Karpas-422 (cell line): ENCODE measurements around the gene NUDCD2. TPM values are rescaled to one million over a fixed set of nuclear protein-coding genes. Genes with fewer than 3 reads are reported as not detected.

Source experiments
- DNase-seq: peaks from one replicate; pipeline ENCODE4 v3.0.0-alpha.2; 2015
- H2AFZ ChIP-seq: fragments of 200-600 bp; sonication (generic); 2 replicates; pipeline ENCODE4 v1.6.1; 2014; ENCODE audit warnings: antibody characterized with exemption, low read length, mixed read lengths
- H3K27ac ChIP-seq: fragments of 200-600 bp; sonication (generic); 2 replicates; pipeline ENCODE4 v1.5.1; 2014; ENCODE audit warnings: mild to moderate bottlenecking, low read length, moderate library complexity
- H3K27me3 ChIP-seq: fragments of 200-600 bp; sonication (generic); 2 replicates; pipeline ENCODE4 v1.6.1; 2014; ENCODE audit warnings: low read length, mixed read lengths
- H3K36me3 ChIP-seq: fragments of 200-600 bp; sonication (generic); 2 replicates; pipeline ENCODE4 v1.6.1; 2014; ENCODE audit warnings: low read length, mixed read lengths; ENCODE audit not compliant: insufficient read depth
- H3K4me1 ChIP-seq: fragments of 200-600 bp; sonication (generic); 2 replicates; pipeline ENCODE4 v1.6.1; 2014; ENCODE audit warnings: mild to moderate bottlenecking, low read length, mixed read lengths
- H3K4me2 ChIP-seq: fragments of 200-600 bp; sonication (generic); 2 replicates; pipeline ENCODE4 v1.6.1; 2014; ENCODE audit warnings: low read length, low read depth, mild to moderate bottlenecking; ENCODE audit not compliant: poor library complexity, severe bottlenecking
- H3K4me3 ChIP-seq: fragments of 200-600 bp; sonication (generic); 2 replicates; pipeline ENCODE4 v1.5.1; 2014; ENCODE audit warnings: mild to moderate bottlenecking, antibody characterized with exemption, low read length, mixed read lengths
- H3K79me2 ChIP-seq: fragments of 200-600 bp; sonication (generic); 2 replicates; pipeline ENCODE4 v1.6.1; 2014; ENCODE audit warnings: mild to moderate bottlenecking, low read length, mixed read lengths
- H3K9ac ChIP-seq: fragments of 200-600 bp; sonication (generic); 2 replicates; pipeline ENCODE4 v1.6.0; 2014; ENCODE audit warnings: low read length
- H3K9me2 ChIP-seq: fragments of 200-600 bp; sonication (generic), shearing (Covaris generic); replicated peaks from 2 replicates; pipeline ENCODE4 v1.6.0; 2014; ENCODE audit warnings: mild to moderate bottlenecking, low read length, moderate library complexity; ENCODE audit not compliant: insufficient read depth
- H3K9me3 ChIP-seq: fragments of 300-700, 200-600 bp; sonication (generic); 2 replicates; pipeline ENCODE4 v1.6.1; 2014; ENCODE audit warnings: low read length, mixed read lengths
- H4K20me1 ChIP-seq: fragments of 200-600 bp; sonication (generic); 2 replicates; pipeline ENCODE4 v1.6.1; 2014; ENCODE audit warnings: mild to moderate bottlenecking, antibody characterized with exemption, low read length, low read depth; ENCODE audit not compliant: insufficient read depth
- total RNA-seq: library from RNA; depleted of rRNA; stranded (reverse); fragments of >200 nt; shearing (Covaris generic); gene quantifications from 2 replicates; pipeline ENCODE4 v1.2.3, GENCODE V29; 2014; ENCODE audit warnings: low replicate concordance; rRNA removed

NUDCD2 gene
- 15.5 and 29.4 TPM in 2 replicates for total RNA-seq

- H3K9ac ChIP-seq, result peak within 1 kb of the TSS; percentile 91
- peak; percentile 98 for DNase-seq
- peak within 1 kb of the TSS; percentile 91 for H3K27ac ChIP-seq
- no peaks in the 10 kb centered on the region for H3K9me3 ChIP-seq
- peak within 1 kb of the TSS; percentile 84; the same call in 1 of the 2 replicates for H2AFZ ChIP-seq
- H3K79me2 ChIP-seq, result peaks cover 89% of the 10 kb centered on the region
- H3K4me1 ChIP-seq, result peaks cover 39% of the 10 kb centered on the region
- H3K4me2 ChIP-seq, result peak within 1 kb of the TSS; percentile 96
- no peaks in the 10 kb centered on the region for H3K27me3 ChIP-seq
- H4K20me1 ChIP-seq, result no peaks in the 10 kb centered on the region
- H3K9me2 ChIP-seq, result no peaks in the 10 kb centered on the region
- peak within 1 kb of the TSS; percentile 89 for H3K4me3 ChIP-seq
- H3K36me3 ChIP-seq, result peaks cover 38% of the 10 kb centered on the region
These were observed at the start of gene NUDCD2 for GRCh38 chr5:163459819-163460561. NUDCD2 (minus strand) TSS chr5:163460102; CDS start chr5:163460050, 52 bp downstream.

DNA sequence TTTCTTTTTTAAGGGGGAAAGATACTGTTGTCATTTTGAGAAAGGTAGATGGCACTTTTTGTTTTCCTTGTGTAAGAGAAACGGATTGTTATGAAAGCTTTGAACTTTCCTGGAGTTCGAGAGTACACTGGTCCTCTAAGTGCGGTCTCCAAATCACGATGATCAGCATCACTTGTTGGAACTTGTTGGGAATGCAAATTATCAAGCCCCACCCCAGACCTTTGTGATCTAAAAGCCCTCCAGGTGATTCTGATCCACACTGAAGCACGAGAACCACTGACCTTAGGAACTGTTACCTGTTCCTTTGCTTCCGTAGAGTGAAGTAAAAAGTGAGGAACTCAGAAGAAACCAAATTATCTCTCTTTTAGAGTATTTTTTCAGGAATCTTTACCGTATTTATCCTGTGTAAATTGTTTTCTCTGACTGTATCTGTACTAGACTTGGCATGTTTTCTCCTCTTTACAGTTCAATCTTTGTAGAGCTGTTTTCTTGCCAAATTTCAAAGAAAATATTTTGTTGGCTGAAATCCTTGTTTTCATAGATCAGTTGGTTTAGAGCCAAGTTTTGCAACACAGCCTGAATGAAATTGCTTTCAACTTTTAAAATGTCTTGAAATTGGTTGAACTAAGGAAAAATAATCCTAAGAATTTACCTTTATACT, 49.5 kb upstream of the NUDCD2 start:
- H3K36me3 ChIP-seq, result peaks cover 27% of the 10 kb centered on the region
- H3K4me1 ChIP-seq, result peaks cover 33% of the 10 kb centered on the region
- no peak overlapping the region for H3K4me3 ChIP-seq
- H3K9ac ChIP-seq, result no peak overlapping the region
- H3K4me2 ChIP-seq, result peak overlapping the region; percentile 86
- H3K9me3 ChIP-seq, result no peaks in the 10 kb centered on the region
- H4K20me1 ChIP-seq, result peaks cover 8% of the 10 kb centered on the region
- no peak overlapping the region for H2AFZ ChIP-seq
- H3K9me2 ChIP-seq, result no peaks in the 10 kb centered on the region
- H3K27ac ChIP-seq, result no peak overlapping the region
- H3K27me3 ChIP-seq, result no peaks in the 10 kb centered on the region
- peaks cover 77% of the 10 kb centered on the region for H3K79me2 ChIP-seq
- DNase-seq, result no peak

- H2AFZ ChIP-seq, result no peak overlapping the region
- DNase-seq, result no peak
- no peaks in the 10 kb centered on the region for H3K9me3 ChIP-seq
- H3K9me2 ChIP-seq, result no peaks in the 10 kb centered on the region
- peak overlapping the region; percentile 86 for H3K4me2 ChIP-seq
- H3K9ac ChIP-seq, result 0 out of 2 replicates have a peak overlapping the region, but pooled peaks have one; percentile 2
- H4K20me1 ChIP-seq, result peaks cover 8% of the 10 kb centered on the region
- no peak overlapping the region for H3K4me3 ChIP-seq
- H3K27me3 ChIP-seq, result no peaks in the 10 kb centered on the region
- no peak overlapping the region for H3K27ac ChIP-seq
- peaks cover 84% of the 10 kb centered on the region for H3K79me2 ChIP-seq
- H3K4me1 ChIP-seq, result peaks cover 40% of the 10 kb centered on the region
- H3K36me3 ChIP-seq, result peaks cover 22% of the 10 kb centered on the region
These were observed 48.9 kb upstream of the NUDCD2 start for GRCh38 chr5:163508753-163509152.

DNA sequence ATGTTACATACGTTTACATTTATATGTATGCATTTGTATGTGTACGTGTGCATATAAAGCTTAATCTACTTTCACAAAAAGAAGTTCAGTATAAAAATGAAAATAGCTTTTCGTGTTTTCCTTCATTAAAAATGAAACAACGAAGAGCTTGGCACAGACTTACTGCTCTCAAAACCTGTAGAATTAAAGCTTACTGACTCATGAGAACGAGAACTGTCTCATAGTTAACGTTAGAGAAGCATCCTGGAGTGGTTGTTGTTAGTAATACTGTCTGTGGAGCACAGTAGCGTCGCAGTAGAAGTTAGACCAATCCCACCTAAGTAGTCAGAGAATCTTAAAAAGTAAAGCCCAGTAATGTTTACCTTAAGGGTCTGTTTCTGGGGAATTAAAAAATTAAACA, 46.8 kb upstream of the NUDCD2 start:
- H3K27me3 ChIP-seq, result no peaks in the 10 kb centered on the region
- peak overlapping the region; percentile 83 for H3K4me3 ChIP-seq
- H3K9me3 ChIP-seq, result no peaks in the 10 kb centered on the region
- H3K4me1 ChIP-seq, result peaks cover 54% of the 10 kb centered on the region
- H3K36me3 ChIP-seq, result peaks cover 4% of the 10 kb centered on the region; the same call in 1 of the 2 replicates
- peaks cover 74% of the 10 kb centered on the region for H3K79me2 ChIP-seq
- H3K9ac ChIP-seq, result peak overlapping the region; percentile 81
- peak overlapping the region; percentile 86 for H3K4me2 ChIP-seq
- H4K20me1 ChIP-seq, result peaks cover 8% of the 10 kb centered on the region
- H3K9me2 ChIP-seq, result no peaks in the 10 kb centered on the region
- H2AFZ ChIP-seq, result no peak overlapping the region
- no peak overlapping the region for H3K27ac ChIP-seq
- DNase-seq, result no peak

- Histone ChIP-seq H3K9me2 (no peaks in the 10 kb centered on the region), H4K20me1 (peaks cover 8% of the 10 kb centered on the region), H2AFZ (no peak overlapping the region), H3K27ac (peak overlapping the region; percentile 63), H3K36me3 (peaks cover 4% of the 10 kb centered on the region; the same call in 1 of the 2 replicates), H3K79me2 (peaks cover 69% of the 10 kb centered on the region), H3K4me2 (peak overlapping the region; percentile 86), H3K9ac (peak overlapping the region; percentile 81), H3K4me3 (peak overlapping the region; percentile 83), H3K9me3 (no peaks in the 10 kb centered on the region), H3K27me3 (no peaks in the 10 kb centered on the region), H3K4me1 (peaks cover 54% of the 10 kb centered on the region)
- no peak for DNase-seq
These were observed 46.2 kb upstream of the NUDCD2 start for GRCh38 chr5:163506095-163506457.

- peaks cover 8% of the 10 kb centered on the region for H4K20me1 ChIP-seq
- H3K4me2 ChIP-seq, result peak within 1 kb of the TSS; percentile 92
- peaks cover 54% of the 10 kb centered on the region for H3K4me1 ChIP-seq
- H3K79me2 ChIP-seq, result peaks cover 64% of the 10 kb centered on the region
- H3K36me3 ChIP-seq, result peaks cover under 1% of the 10 kb centered on the region; the same call in 1 of the 2 replicates
- peak within 1 kb of the TSS; percentile 81 for H3K9ac ChIP-seq
- no peaks in the 10 kb centered on the region for H3K27me3 ChIP-seq
- H3K4me3 ChIP-seq, result peak within 1 kb of the TSS; percentile 83
- peak within 1 kb of the TSS; percentile 91 for H2AFZ ChIP-seq
- peak within 1 kb of the TSS; percentile 89 for H3K27ac ChIP-seq
- H3K9me2 ChIP-seq, result no peaks in the 10 kb centered on the region
- DNase-seq, result peak; percentile 98
- H3K9me3 ChIP-seq, result no peaks in the 10 kb centered on the region
These were observed 45.6 kb upstream of the NUDCD2 start, which contains the start of gene MAT2B for GRCh38 chr5:163505368-163506094. MAT2B (plus strand) TSS chr5:163505619; CDS start chr5:163505687, 68 bp downstream.

DNA sequence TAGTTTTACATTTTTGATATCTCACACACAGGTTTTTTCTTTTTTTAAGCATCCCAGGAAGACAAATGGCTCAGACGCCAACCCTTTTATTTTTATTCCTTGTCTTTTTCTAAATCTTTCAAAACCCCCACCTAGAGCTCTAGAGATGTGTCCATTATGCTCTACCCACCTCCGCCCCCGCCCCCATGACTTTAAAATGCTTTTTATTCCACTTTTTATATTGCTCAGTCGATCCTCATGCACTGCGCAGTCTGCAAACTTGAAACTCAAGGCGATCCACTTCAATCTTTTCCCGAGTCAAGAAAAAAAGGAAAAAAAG, 45.1 kb upstream of the NUDCD2 start:
- Histone ChIP-seq H3K9me3 (no peaks in the 10 kb centered on the region), H3K79me2 (peaks cover 58% of the 10 kb centered on the region), H3K36me3 (no peaks in the 10 kb centered on the region), H3K9me2 (no peaks in the 10 kb centered on the region), H3K9ac (peak overlapping the region; percentile 69), H4K20me1 (peaks cover 8% of the 10 kb centered on the region), H3K27ac (peak overlapping the region; percentile 89), H3K4me3 (peak overlapping the region; percentile 83), H3K27me3 (no peaks in the 10 kb centered on the region), H2AFZ (no peak overlapping the region), H3K4me2 (peak overlapping the region; percentile 92), H3K4me1 (peaks cover 54% of the 10 kb centered on the region)
- no peak for DNase-seq
